Measurements from ENCODE around the gene NKG7.
"Not testable (repeated sequence)": the region's sequence is repeated elsewhere in the genome, so short reads cannot be mapped to it uniquely, and the experiment has no call there.

The NKG7 gene, protein sequence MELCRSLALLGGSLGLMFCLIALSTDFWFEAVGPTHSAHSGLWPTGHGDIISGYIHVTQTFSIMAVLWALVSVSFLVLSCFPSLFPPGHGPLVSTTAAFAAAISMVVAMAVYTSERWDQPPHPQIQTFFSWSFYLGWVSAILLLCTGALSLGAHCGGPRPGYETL

DNA sequence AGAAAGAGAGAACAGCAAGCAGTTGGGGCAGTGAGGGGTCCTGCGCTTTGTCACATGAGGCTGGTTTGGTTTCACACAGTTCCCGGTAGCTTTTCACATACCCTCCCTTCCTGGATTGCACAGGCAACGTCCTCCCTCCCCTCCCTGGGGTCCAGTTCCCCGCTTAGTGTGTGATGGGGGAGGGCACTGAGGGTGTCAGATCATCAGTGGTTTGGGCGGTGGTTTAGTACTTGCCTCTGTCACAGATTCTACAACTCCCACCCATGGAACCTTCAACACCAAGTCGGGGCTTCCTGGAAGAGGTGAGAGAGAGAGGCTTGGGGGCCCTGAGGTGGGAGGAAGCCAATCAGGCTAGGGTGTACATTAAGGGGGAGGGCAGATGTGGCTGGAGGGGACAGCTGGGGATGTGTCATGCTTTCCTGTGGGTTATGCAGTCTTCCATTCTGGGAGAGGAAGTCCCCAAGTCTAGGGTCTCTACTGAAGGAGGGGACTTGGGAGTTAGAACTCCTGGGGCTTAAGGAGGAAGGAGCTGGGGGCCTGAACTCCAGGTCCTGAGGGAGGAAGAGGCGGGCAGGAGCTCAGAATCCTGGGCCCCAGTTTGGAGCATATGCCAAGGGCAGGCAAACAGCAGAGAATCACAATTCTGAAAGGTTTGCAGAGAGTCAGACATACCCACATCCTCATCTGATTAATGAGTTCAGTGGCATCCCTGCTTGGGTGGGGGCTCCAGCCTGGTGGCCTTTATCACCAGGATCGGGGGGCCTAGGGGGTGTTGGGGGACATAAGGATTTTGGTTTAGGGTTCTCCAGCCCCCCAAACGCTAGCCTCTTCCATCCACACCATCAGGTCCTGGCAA is at the start of gene NKG7:
TSS of gene NKG7 (minus strand) at position 6 of the 856 bp plus-strand sequence. CDS start 119 bp downstream, outside the sequence.
- FAIRE-seq = no peak

DNA sequence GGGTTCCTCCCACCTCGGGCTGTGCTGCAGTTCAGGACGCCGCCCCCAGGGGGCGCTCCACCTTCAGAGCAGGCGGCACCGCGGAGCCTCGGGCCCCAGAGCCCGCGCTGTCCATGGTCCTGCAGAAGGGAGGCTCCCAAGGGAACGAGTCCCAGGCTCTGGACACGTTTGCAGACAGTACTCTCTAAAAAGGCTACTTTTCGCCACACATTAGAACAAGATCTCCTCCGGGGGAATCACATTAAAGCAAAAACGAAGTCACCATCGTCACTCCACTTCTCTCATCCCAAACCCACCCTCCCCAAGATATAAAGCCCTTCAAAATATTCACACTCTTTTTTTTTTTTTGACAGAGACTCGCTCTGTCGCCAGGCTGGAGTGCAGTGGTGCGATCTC is 49.6 kb upstream of the NKG7 start:
- FAIRE-seq = no peak

DNA sequence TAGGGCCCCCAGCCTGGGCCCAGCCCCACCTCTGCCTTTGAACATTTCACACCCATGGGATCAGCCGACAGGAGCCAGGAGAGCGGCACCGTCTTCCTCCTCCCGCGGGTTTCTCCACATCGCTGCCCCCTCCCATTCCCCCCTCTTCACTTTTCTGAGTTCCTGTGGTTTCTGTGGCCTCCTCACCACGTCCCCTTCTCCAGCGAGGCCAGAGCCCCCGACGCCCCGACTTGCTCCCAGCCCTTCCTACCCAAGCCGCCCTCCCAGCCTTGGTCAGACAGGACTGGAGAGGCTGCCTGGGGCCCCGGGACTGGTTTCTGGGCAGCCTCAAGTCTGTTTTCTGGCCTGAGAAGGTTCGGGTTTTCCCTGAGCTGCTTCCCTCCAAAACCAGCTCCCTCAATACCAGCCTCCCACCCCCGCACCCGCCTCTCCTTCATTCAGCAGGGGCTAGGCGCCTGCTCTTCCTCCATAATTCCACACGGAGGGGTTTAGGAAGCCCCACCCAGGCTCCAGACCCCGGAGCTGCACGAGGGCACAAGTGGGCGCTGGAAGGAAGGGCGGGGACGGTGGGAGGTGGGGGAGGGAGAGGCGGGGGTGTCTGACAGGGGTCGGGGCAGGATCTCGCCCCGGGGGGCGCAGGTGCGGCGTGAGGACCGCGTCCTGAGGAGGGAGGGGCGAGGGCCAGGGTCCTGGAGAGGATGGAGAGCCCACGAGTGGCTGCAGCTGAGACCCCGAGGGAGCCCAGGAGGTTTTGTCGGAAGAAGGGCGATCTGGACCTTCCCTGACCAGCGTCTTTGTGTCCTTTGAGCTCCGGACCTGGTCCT is 49.0 kb upstream of the NKG7 start:
- FAIRE-seq = no peak

DNA sequence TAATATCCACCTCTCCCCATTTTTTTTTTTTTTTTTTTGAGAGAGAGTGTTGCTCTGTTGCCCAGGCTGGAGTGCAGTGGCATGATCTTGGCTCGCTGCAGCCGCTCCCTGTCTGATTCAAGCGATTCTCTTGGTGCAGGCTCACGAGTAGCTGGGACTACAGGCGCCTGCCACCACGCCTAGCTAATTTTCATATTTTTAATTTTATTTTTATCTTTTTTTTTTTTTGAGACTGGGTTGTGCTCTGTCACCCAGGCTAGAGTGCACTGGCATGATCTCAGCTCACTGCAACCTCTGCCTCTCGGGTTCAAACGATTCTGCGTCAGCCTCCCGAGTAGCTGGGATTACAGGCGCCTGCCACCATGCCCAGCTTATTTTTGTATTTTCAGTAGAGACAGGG is 48.1 kb upstream of the NKG7 start:
- not testable (repeated sequence) for FAIRE-seq

DNA sequence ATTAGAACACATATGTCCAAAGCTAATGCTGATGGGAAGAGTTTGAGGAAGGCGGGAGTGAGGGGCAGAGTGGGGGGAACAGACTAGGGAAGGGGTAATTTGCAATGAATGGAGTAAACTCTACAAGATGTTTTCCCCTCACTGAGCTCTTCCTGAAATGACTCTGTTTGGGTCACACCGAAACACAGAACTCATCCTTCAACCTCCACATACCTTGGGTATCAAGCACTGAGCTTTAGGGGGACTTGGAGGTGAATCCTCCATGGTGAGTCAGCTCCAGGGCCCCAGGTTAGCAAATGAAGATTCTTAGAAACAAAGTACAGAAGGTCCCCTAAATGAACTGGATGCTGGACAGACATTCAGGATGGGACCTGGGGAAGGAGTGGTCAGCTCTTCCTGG is 46.3 kb upstream of the NKG7 start:
- no peak for FAIRE-seq

DNA sequence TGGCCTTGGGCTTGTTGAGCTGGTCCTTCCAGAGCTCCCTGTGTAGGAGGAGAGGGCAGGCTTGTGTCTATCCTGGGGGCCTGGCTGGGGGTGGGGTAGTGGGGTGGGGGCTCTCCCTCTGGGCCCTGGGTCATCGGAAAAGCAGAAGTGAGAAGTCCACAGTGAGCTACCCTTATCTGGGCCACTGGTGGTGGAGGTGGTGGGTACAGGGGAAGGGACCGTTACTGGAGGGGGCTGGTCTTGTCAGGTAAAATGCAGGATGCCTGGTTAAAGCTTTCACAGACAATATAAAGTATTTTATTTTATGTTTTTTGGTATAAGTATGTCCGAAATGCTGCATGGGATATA is 45.3 kb upstream of the NKG7 start:
- no peak for FAIRE-seq

DNA sequence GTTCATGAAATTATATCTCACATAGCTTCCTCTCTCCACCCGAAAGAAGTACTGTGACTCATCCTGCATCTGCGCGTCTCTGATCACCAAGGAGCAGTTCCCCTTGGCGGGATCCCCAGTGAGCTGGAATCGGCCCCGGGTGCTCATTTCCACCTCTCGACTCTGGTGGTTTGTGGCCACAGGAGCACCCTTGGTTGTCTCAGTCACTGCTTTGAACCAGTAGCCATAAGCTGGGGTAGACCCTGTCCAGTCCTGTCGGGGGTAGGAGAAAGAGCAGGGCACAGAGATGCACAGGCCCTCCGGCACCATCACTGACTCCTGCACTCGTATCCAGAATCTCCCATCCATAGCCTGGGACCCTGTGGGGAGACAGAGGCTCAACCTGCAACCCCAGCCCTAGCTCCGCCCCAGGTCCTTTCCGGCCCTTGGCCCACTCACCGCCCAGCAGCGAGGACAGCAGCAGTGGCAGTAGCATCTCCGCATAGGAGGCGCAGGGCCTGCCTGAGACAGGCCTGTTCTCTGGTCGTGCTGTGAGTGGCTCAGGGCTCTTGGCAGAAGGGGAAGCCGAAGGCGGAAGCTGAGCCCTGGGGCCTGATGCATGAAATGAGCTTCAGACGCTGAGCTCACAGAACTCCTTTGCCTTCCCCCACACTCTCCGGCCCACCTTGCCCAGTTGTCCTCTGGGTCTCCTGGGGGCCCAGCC is 44.8 kb upstream of the NKG7 start, which contains the start of gene SIGLEC10:
TSS of gene SIGLEC10 (minus strand) at position 536 of the 703 bp plus-strand sequence. CDS start at position 475, 61 bp downstream.
- FAIRE-seq = no peak

DNA sequence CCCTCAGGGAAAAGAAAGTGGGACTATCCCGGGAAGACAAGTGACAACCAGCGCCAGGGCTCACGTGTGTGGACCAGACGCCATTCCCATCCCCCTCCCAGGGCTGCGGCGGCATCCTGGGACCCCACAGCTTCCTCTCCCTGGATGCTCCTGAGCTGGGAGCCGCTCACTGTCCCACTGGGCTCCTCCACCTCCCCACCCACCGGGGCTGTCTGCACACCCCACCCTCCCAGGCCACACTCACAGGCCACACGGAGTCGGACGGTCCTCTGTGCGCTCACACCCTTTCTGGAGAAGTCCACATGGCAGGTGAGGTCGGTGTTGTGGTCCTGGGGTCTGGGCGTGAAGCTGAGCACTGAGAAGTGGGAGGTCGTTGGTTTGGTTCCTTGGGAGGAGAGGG is 44.0 kb upstream of the NKG7 start:
- FAIRE-seq = not testable (repeated sequence)

DNA sequence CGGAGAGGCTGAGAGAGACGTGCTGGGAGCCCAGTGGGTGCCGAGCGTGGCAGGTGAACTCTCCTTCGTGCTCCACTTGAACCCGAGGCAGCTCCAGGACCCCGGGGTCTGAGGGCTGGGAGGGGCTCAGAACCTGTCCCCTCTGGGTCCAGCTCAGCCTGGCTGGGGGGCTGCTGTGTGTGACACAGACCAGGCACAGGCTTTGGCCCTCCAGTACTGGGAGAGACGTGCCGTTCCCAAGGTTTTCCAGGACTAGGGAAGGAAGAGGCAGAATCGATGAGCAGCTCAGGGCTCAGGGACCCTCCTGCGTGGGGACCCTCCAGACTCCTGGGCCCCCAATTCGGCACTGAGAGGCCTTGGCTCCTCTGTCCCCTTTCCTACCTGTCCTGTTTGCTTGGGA is 42.7 kb upstream of the NKG7 start:
- FAIRE-seq = no peak

DNA sequence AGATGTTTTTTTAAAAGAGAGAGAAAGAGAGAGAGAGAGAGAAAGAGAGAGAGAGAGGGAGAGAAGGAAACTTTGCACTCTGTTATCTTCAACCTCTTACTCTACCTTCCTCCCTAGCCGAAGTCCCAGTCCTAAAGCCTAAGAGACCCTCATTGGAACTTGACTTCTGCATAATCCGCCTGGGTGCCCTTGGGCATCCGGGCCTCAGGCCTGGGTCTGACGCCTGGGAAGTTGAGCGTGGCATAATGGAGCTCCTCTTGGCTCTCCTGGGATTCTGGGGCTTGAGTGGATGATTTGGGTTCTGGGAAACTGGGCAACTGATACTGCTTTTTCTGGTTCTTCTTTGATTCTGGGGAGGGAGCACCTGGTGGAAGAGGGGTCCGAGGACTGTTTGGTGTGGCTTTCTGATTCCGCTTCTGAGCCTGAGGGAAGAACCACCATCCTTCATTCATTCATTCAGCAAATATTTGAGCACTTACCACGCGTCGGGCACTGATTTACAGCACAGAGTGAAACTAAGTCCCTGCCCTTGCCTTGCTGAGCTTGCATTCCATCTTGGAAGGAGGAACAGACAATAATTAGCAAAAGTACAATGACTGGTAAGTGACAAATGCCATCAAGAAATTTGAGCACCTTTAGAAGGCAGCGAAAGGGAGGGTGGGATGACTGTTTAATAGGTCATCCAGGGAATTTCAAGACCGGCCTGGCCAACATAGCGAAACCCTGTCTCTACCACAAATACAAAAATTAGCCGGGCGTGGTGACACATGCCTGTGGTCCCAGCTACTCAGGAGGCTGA is 38.7 kb upstream of the NKG7 start:
- FAIRE-seq = no peak

DNA sequence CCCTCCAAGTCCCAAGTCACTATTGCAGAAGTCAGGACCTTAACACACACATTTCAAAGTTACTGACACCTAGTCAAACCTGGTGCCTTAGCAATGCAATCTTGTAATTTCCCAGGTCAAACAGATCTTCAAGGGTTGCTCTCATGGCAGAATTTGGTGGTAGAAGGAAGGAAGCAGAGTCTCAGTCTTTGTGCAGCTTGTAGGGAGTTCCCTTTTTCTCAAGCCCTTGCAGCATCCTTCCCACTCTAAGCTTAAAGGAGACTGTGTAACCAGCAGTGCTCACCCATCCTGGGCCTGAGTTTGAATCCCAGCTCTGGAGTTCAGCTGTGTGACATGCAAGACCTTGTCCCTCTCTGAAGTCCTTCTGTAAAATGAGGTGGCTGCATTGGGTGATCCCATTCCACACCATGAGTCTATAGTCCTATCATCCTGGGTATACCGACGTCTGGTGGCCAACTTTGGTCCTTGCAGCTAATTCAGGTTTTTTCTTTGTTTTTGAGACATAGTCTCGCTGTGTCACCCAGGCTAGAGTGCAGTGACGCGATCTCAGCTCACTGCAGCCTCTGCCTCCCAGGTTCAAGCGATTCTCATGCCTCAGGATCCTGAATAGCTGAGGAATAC is 35.2 kb upstream of the NKG7 start:
- FAIRE-seq = no peak

DNA sequence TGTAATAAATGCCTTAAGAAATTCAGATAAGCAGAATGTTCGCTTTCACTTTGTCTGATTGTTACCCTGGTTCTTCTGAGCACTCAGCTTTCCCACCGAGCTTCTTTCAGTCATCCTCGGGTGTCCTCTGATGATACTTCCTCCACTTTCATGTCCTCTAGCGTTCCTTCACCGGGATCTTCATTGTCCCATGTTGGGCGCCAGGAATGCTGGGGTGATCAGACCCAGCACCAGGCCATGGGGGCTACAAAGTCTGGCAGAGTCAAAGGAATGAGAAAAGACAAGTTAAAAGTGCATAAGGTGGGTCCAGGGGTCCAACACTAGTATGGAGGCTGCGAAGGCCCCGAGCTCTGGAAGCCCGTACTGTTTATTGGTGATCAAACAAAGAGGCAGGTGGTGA is 29.7 kb upstream of the NKG7 start:
- FAIRE-seq = no peak

DNA sequence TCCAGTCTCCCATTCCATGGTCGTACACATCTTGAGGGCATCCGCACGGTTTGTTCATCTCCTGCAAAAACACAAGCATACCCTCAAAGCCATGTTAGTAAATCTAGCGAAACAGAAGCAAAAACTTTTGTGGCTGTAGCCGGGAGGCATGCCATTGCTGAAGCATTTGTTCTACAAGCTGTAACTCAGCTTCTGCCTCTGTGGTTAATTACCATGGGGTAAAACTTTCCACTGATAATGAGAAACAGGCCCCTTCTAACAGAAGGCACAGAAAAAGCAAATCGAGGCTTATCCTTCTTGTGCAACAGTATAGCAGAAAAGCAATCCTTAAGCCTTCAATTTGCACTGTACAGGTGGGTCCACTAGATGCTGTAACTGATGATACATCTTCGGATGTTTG is 27.5 kb upstream of the NKG7 start:
- not testable (repeated sequence) for FAIRE-seq

DNA sequence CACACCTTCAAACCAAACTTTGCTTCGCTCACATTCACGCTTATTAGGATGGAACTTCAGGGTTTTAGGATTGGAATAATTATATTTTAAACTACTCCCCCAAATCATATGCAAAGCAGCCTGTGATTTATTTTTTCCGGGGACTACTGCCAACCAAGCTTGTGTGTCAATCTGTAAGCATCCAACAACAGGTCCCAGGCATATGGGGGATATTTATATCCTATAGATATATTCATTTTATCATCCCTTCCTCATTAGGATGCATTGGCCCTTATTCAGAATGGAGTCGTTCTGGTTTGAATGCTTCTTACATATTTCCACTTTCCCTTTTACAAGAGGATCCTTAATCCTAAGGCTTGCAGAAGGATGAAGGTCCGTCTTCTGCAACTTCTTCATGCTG is 26.8 kb upstream of the NKG7 start:
- no peak for FAIRE-seq

DNA sequence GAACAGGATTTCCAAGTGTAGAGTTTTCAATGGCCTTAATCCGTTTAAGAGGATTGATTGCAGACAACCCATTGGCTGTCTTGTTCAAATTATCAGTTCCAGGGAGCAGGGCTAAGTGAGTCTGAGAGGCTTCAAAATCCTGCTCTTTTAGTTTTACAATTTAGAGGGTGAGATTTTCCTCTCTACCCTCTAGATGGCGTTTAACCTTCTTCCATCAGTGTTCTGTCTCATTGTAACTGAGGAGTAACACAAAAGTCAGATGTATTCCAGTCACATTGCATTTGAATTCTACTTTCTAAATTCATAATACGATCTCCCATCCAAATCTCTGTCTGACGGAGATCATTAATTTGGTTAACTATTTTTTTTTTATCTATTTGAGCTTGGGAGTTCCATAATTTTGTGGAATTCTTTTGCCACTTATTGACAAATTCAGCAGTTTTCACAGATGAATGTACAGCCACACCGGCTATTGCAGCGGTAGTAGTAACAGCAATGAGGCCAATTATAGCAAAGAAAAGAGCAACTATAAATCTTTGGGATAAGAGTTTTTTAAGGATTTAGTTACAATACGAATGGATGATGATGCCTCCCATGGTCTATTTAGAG is 25.7 kb upstream of the NKG7 start:
- peak; percentile 94 for FAIRE-seq

DNA sequence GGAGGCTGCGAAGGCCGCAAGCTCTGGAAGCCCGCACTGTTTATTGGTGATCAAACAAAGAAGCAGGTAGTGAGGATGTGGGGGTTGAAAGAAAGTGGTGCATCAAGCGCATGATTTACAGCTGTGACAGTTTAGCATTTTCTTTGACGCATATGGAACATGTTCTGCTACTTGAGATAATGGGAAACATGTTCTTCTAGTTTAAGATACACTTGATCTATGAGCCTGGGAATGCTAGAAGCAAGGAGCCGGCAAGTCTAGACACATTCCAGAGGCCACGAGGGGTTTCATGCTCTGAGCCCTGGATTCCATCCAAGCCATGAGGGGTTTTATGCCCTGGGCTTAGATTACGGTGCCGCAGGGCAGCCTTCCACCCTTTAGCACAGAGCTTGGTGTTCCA is 25.0 kb upstream of the NKG7 start:
- FAIRE-seq = not testable (repeated sequence)

DNA sequence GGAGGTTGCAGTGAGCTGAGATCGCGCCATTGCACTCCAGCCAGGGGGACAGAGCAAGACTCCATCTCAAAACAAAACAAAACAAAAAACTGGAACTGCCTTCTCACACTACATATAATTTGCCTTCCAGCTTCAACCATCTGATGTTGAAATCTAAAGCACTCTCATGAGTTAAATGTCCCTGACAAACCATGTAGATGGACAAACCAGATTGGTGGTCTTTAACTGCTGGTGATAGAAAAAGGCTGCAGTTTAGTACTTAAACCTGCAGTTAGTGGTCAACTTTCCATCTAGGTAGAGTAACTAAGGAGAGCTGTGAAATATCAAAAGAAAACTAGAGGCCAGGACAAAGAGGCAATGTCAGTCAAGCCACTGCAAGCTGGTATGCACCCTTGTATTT is 23.7 kb upstream of the NKG7 start:
- no peak for FAIRE-seq

DNA sequence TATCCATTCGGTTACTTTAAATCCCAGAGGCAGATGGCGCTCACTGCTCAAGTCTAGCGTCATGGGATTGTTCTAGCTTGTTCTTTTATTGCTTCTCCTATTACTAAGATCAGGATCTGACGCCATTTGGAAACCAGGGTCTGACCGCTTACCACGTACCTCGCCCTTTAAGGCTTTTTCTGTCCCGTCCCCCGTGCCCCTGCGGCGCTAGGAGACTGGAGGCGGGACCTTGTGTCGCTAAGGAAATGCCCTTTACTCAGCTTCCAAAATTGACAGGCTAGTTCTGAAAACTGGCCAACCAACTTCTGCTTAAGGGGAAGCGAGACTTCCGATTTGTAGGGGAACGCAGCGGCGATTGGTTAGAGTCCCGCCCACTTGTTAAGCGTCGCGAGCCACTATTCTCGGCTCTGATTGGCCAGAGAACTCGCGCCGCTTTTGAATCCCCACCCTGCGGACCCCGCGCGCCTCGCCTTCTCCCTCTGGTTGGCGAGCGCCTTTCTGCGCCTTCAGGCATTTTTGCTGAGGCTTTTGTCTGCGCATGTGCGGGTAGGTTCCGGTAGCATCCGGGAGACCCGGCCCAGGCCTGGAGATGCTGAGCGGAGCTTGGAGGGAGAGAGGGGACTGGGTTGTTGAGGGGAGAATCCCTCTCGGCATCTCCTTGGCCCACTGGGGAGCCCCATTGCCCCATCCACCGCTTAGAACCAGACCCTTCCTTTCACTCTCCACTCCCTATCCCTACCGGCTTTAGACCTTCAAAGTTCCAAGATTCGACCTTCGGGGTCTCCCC is 21.8 kb upstream of the NKG7 start:
- peak; percentile 99 for FAIRE-seq

DNA sequence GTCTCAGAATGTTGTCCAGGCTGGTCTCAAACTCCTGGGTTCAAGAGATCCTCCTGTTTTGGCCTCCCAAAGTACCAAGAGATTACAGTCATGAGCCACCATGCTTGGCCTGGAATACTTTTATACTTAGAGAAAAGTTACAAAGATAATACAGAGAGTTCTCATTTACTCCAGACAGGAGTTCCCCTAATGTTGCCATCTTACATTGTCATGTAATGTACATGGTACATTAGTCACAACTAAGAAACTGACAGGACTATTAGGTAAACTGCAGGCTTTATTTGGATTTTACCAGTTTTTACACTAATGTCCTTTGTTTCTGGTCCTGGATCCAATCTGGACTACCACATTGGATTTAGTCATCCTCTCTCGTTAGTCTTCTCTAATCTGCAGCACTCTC is 20.2 kb upstream of the NKG7 start:
- FAIRE-seq = no peak

DNA sequence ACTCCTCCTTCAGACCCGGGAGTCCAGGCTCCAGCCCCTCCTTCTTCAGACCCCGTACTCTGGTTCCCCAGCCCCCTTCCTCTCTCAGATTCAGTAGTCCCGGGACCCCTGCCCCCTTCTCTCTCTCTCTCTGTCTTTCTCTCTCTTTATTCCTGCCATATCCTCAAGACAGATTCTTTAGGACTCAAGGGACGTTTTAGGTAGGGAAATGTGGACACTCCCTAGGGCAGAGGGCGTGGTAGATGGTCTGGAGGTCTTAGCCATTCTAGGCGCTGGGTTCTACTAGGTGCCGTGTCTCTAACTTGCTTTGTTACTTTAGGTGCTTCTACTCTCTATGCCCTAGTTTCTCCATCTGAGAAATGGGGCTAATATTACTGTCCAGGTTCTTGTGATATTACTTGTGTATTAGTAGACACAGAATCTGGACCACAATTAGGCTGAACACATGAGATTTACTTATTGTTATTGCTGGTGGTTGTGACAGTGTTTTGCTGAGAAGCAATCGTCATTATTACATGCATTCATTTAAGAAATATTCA is 18.7 kb upstream of the NKG7 start:
- FAIRE-seq = no peak
